GM19351 (cell line): ENCODE data around the gene OAS2.
"Not testable (repeated sequence)": the region's sequence is repeated elsewhere in the genome, so short reads cannot be mapped to it uniquely, and the experiment has no call there.

ENCODE experiments used
- ATAC-seq: cut with Tn5 transposase; IDR thresholded peaks from one replicate; pipeline ENCODE4 v1.9.1; 2021; ENCODE audit warnings: mild to moderate bottlenecking, moderate library complexity; ENCODE audit not compliant: unreplicated experiment

Gene OAS2

GRCh38 chr12:112980491-112981158 lies 2.3 kb downstream of the OAS2 start:
- ATAC-seq, result no peak

GRCh38 chr12:112985642-112986290 lies 7.4 kb downstream of the OAS2 start:
- ATAC-seq, result no peak

GRCh38 chr12:112986291-112986800 lies 8.0 kb downstream of the OAS2 start:
- ATAC-seq, result no peak

GRCh38 chr12:112987561-112987960 lies 9.2 kb downstream of the OAS2 start:
- ATAC-seq, result no peak

GRCh38 chr12:112988224-112988623 lies 9.9 kb downstream of the OAS2 start:
- ATAC-seq, result peak; percentile 55

GRCh38 chr12:112988823-112989385 lies 10.6 kb downstream of the OAS2 start:
- ATAC-seq, result not testable (repeated sequence)

GRCh38 chr12:112989806-112990205 lies 11.5 kb downstream of the OAS2 start:
- ATAC-seq, result no peak

GRCh38 chr12:112992541-112993398 lies 14.5 kb downstream of the OAS2 start:
- no peak for ATAC-seq

GRCh38 chr12:112995008-112995407 lies 16.7 kb downstream of the OAS2 start:
- ATAC-seq, result no peak

GRCh38 chr12:112996501-112996900 lies 18.2 kb downstream of the OAS2 start:
- ATAC-seq, result no peak

GRCh38 chr12:112997506-112997905 lies 19.2 kb downstream of the OAS2 start:
- ATAC-seq, result no peak

GRCh38 chr12:112998987-112999767 lies 20.9 kb downstream of the OAS2 start:
- ATAC-seq, result peak; percentile 98

- ATAC-seq, result no peak
These were observed 22.1 kb downstream of the OAS2 start for GRCh38 chr12:113000433-113000832.

- ATAC-seq, result no peak
These were observed 23.8 kb downstream of the OAS2 start for GRCh38 chr12:113002155-113002554.

- no peak for ATAC-seq
These were observed 24.4 kb downstream of the OAS2 start for GRCh38 chr12:113002676-113003075.

- no peak for ATAC-seq
These were observed 25.3 kb downstream of the OAS2 start for GRCh38 chr12:113003636-113004035.

- ATAC-seq, result no peak
These were observed 27.4 kb downstream of the OAS2 start for GRCh38 chr12:113005762-113006161.

- no peak for ATAC-seq
These were observed 27.9 kb downstream of the OAS2 start for GRCh38 chr12:113006206-113006605.

GRCh38 chr12:113006641-113007040 lies 28.3 kb downstream of the OAS2 start:
- no peak for ATAC-seq

GRCh38 chr12:113007166-113007565 lies 28.8 kb downstream of the OAS2 start:
- no peak for ATAC-seq
